Activated B cell treated with CpG ODN at 0.5 μM for 24 hours (primary cell): ENCODE results near the gene SIKE1. TPM values are rescaled to one million over a fixed set of nuclear protein-coding genes. Genes with fewer than 3 reads are reported as not detected.
"Not testable (repeated sequence)": the region's sequence is repeated elsewhere in the genome, so short reads cannot be mapped to it uniquely, and the experiment has no call there.

ENCODE experiments used
- ATAC-seq: fragments of 200-7000 bp; cut with Tn5 transposase; one replicate; pipeline ENCODE4 v1.10.0; 2021; ENCODE audit warnings: low read depth, mild to moderate bottlenecking, moderate library complexity
- CTCF ChIA-PET: fragments of 350-600 bp; sonication (Branson Sonifier 250); formaldehyde crosslinking; loops from one replicate; lab custom pipeline; 2021; ENCODE audit warnings: antibody characterized with exemption; lab: Charles Lee
- POLR2A ChIA-PET: fragments of 350-600 bp; sonication (Branson Sonifier 250); formaldehyde crosslinking; loops from one replicate; lab custom pipeline; 2021; ENCODE audit warnings: antibody characterized with exemption; lab: Charles Lee
- DNase-seq: peaks from one replicate; pipeline ENCODE4 v3.0.0; 2022
- H3K27ac Mint-ChIP-seq: one replicate; pipeline ENCODE4 v1.8.0; 2020; ENCODE audit warnings: mixed read lengths
- H3K27me3 Mint-ChIP-seq: one replicate; pipeline ENCODE4 v1.8.0; 2021; ENCODE audit warnings: mixed read lengths
- H3K36me3 Mint-ChIP-seq: one replicate; pipeline ENCODE4 v1.8.0; 2021; ENCODE audit warnings: low read depth, mixed read lengths
- H3K4me1 Mint-ChIP-seq: one replicate; pipeline ENCODE4 v1.8.0; 2021; ENCODE audit warnings: mixed read lengths
- H3K4me3 Mint-ChIP-seq: one replicate; pipeline ENCODE4 v1.8.0; 2020; ENCODE audit warnings: mild to moderate bottlenecking, mixed read lengths
- H3K9me3 Mint-ChIP-seq: one replicate; pipeline ENCODE4 v1.8.0; 2020; ENCODE audit warnings: mixed read lengths
- CTCF ChIP-seq: fragments of 200-600 bp; IDR thresholded peaks from one replicate; pipeline ENCODE4 v1.8.0; 2022; ENCODE audit warnings: antibody characterized with exemption, mild to moderate bottlenecking
- intact Hi-C: fragments of 100-400 bp; cut with micrococcal nuclease; formaldehyde crosslinking; loops from one replicate; pipeline ENCODE4 v1.15.1; 2024
- total RNA-seq: library from RNA; stranded (reverse); gene quantifications from 2 replicates; pipeline ENCODE4 v1.2.3, GENCODE V29; 2022

SIKE1 gene
- total RNA-seq, 1 donor from 2014 or later = 44.2 TPM

DNA sequence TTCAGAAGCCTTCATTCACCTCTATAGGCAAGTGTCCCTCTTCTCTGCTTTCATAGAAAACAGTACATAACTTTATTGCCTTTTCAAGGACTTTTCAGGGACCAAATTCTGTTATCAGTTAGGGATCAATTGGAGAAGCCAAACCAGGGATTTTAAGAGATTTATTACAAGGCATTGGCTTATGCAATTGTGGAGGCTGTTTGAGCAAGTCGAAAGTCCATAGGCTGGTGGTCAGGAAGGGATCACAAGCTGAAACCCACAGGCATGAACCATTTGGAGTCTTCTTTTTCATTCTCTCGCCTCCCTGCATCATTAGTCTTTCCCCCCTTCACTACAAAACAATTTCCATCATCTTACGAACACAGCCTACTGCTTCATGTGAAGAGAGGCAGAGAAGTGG is 39.4 kb upstream of the SIKE1 start:
- H3K4me3 Mint-ChIP-seq = no peak overlapping the region
- DNase-seq (no peak), ATAC-seq (no peak)
- no peak overlapping the region for H3K27ac Mint-ChIP-seq
- H3K4me1 Mint-ChIP-seq = no peaks in the 10 kb centered on the region
- peaks cover 4% of the 10 kb centered on the region for H3K27me3 Mint-ChIP-seq
- ChIA-PET CTCF (no interaction called here), POLR2A (no interaction called here)
- intact Hi-C loops = no loop called here
- peaks cover 3% of the 10 kb centered on the region for H3K36me3 Mint-ChIP-seq
- TF ChIP-seq CTCF = no peak
- peaks cover 24% of the 10 kb centered on the region for H3K9me3 Mint-ChIP-seq

DNA sequence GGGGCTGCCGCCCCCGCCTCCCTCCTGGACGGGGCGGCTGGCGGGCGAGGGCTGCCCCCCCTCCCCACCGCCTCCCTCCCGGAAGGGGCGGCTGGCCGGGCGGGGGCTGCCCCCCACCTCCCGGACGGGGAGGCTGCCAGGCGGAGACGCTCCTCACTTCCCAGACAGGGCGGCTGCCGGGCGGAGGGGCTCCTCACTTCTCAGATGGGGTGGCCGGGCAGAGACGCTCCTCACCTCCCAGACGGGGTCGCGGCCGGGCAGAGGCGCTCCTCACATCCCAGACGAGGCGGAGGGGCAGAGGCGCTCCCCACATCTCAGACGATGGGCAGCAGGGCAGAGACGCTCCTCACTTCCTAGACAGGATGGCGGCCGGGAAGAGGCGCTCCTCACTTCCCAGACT is 24.0 kb upstream of the SIKE1 start:
- H3K9me3 Mint-ChIP-seq, H3K4me3 Mint-ChIP-seq, ATAC-seq, H3K4me1 Mint-ChIP-seq, intact Hi-C loops, DNase-seq, H3K27me3 Mint-ChIP-seq, H3K36me3 Mint-ChIP-seq, POLR2A ChIA-PET, H3K27ac Mint-ChIP-seq, CTCF ChIA-PET: not testable (repeated sequence)

DNA sequence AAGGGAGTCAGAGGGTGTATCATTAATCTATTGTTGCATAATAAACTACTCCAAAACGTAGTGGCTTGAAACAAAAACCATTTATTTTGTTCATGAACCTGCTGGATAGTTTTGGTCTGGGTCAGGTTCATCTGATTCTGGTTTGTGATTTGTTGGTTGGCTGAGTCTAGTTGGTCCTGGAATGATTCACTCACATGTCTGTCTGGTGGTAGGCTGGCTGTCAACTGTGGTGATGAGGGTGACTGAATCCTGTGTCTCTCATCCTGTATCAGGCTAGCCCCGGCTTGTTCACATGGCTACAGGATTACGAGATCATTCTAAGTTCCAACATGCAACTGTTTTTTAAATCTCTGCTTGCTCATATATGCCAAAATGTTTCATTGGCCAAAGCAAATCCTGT is 22.5 kb upstream of the SIKE1 start:
- intact Hi-C loops = no loop called here
- ATAC-seq (no peak), DNase-seq (no peak)
- no peak overlapping the region for H3K4me3 Mint-ChIP-seq
- no peaks in the 10 kb centered on the region for H3K36me3 Mint-ChIP-seq
- no peaks in the 10 kb centered on the region for H3K4me1 Mint-ChIP-seq
- CTCF ChIA-PET = no interaction called here
- H3K27me3 Mint-ChIP-seq = peaks cover 11% of the 10 kb centered on the region
- TF ChIP-seq CTCF = no peak
- no peaks in the 10 kb centered on the region for H3K9me3 Mint-ChIP-seq
- no peak overlapping the region for H3K27ac Mint-ChIP-seq
- POLR2A ChIA-PET = no interaction called here

DNA sequence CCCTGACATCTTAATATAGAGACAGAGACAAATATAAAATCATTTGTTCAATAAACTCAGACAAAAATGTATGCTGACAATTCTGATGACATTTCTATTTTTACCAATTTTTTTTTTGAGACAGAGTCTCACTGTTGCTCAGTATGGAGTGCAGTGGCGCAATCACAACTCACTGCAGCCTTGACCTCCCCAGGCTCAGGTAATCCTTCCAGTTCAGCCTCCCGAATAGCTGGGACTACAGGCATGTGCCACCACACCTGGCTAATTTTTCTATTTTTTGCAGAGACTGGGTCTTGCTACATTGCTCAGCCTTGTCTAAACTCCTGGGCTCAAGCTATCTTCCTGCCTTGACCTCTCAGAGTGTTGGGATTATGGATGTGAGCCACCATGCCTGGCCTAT is 13.6 kb upstream of the SIKE1 start:
- intact Hi-C loops = no loop called here
- peaks cover 1% of the 10 kb centered on the region for H3K36me3 Mint-ChIP-seq
- no peak overlapping the region for H3K27ac Mint-ChIP-seq
- peaks cover 16% of the 10 kb centered on the region for H3K27me3 Mint-ChIP-seq
- POLR2A ChIA-PET = no interaction called here
- no peaks in the 10 kb centered on the region for H3K9me3 Mint-ChIP-seq
- CTCF ChIA-PET = no interaction called here
- H3K4me3 Mint-ChIP-seq = no peak overlapping the region
- ATAC-seq (no peak), DNase-seq (no peak)
- H3K4me1 Mint-ChIP-seq = no peaks in the 10 kb centered on the region
- TF ChIP-seq CTCF = no peak

DNA sequence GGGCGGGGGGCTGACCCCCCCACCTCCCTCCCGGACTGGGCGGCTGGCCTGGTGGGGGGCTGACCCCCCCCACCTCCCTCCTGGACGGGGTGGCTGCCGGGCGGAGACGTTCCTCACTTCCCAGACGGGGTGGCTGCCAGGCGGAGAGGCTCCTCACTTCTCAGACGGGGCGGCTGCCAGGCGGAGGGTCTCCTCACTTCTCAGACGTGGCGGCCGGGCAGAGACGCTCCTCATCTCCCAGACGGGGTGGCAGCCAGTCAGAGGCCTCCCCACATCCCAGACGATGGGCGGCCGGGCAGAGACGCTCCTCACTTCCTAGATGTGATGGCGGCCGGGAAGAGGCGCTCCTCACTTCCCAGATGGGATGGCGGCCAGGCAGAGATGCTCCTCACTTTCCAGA is 10.1 kb upstream of the SIKE1 start:
- DNase-seq, H3K36me3 Mint-ChIP-seq, CTCF ChIA-PET, H3K4me3 Mint-ChIP-seq, H3K4me1 Mint-ChIP-seq, ATAC-seq, intact Hi-C loops, H3K27ac Mint-ChIP-seq, POLR2A ChIA-PET: not testable (repeated sequence)
- H3K27me3 Mint-ChIP-seq = peaks cover 37% of the 10 kb centered on the region
- peaks cover 18% of the 10 kb centered on the region for H3K9me3 Mint-ChIP-seq

DNA sequence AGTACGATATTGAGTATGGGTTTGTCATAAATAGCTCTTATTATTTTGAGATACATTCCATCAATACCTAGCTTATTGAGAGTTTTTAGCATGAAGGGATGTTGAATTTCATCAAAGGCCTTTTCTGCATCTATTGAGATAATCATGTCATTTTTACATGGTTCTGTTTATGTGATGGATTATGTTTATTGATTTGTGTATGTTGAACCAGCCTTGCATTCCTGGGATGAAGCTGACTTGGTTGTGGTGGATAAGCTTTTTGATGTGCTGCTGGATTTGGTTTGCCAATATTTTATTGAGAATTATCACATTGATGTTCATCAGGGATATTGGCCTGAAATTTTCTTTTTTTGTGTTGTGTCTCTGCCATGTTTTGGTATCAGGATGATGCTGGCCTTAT is 6.0 kb upstream of the SIKE1 start:
- H3K4me3 Mint-ChIP-seq, H3K27ac Mint-ChIP-seq, CTCF ChIA-PET, DNase-seq, ATAC-seq, H3K4me1 Mint-ChIP-seq, H3K36me3 Mint-ChIP-seq, POLR2A ChIA-PET: not testable (repeated sequence)
- H3K27me3 Mint-ChIP-seq = peaks cover 35% of the 10 kb centered on the region
- H3K9me3 Mint-ChIP-seq = peaks cover 18% of the 10 kb centered on the region
- intact Hi-C loops = loop anchor here (10.0 kb wide), 1 partner anchor 308 kb away; no protein-coding TSS in a partner anchor

DNA sequence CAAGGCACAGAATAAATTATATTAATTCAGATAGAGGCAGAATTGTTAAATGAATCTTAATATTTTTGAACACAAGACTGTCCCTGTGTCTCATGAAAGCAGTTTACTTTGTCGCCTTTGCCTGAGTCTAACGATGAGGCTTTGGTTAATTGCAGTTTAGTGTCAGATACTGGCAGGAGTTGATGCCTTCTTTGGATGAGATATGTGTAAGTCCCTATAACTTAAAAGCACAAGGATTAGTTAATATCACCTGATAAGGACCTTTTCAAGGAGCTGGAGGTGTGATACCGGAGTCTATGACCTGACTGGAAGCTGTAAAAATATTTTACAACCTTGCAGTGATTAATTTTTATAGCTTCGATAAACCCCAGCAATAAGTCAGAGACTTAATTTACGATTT is 2.0 kb upstream of the SIKE1 start:
- Mint-ChIP-seq H3K36me3 (peaks cover 18% of the 10 kb centered on the region), H3K27me3 (peaks cover 22% of the 10 kb centered on the region), H3K4me1 (peaks cover 28% of the 10 kb centered on the region), H3K9me3 (peaks cover 16% of the 10 kb centered on the region), H3K4me3 (no peak overlapping the region), H3K27ac (no peak overlapping the region)
- intact Hi-C loops = loop anchor here (10.0 kb wide), 1 partner anchor 312 kb away; no protein-coding TSS in a partner anchor
- ChIA-PET CTCF (no interaction called here), POLR2A (no interaction called here)
- DNase-seq (no peak), ATAC-seq (no peak)
- no peak for TF ChIP-seq CTCF
